LoVo (cell line): ENCODE measurements around the gene XPO4.

ENCODE experiments used
- DNase-seq: peaks from one replicate; pipeline ENCODE4 v3.0.0-alpha.2; 2016; ENCODE audit warnings: low spot score

The XPO4 gene

GRCh38 chr13:20728579-20729311, 173.8 kb downstream of the XPO4 start:
- no peak for DNase-seq

- DNase-seq: no peak
These were observed 174.7 kb downstream of the XPO4 start for GRCh38 chr13:20727856-20728255.
